Measurements from ENCODE around the gene FBLN5.

FBLN5 gene, protein sequence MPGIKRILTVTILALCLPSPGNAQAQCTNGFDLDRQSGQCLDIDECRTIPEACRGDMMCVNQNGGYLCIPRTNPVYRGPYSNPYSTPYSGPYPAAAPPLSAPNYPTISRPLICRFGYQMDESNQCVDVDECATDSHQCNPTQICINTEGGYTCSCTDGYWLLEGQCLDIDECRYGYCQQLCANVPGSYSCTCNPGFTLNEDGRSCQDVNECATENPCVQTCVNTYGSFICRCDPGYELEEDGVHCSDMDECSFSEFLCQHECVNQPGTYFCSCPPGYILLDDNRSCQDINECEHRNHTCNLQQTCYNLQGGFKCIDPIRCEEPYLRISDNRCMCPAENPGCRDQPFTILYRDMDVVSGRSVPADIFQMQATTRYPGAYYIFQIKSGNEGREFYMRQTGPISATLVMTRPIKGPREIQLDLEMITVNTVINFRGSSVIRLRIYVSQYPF

GRCh38 chr14:91947475-91948184, at the start of gene FBLN5:
Gene FBLN5 (minus strand): TSS chr14:91947694. CDS start chr14:91947229, 465 bp downstream.
- no peak for FAIRE-seq

- peak; percentile 95 for FAIRE-seq
These were observed 49.5 kb upstream of the FBLN5 start for GRCh38 chr14:91996948-91997371.

DNA sequence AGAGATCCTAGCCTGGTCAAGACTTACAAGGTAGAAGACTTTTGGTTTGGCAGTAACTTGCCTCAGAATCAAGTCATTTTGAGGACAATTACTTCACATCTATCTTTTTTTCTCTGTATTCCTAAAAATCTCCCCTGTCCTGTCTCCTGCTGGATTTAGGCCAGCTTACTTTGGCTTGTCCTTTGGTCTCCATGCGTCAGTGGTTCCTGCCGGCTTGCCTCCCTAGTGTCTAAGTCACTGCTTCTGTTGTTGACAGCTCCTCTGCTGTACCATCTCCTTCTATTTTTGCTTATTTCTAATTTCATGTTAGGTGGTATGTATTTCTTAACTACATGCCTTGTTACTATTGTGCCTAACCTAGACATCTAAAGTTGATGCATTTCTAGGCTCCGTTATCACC, 39.7 kb upstream of the FBLN5 start:
- no peak for FAIRE-seq

- FAIRE-seq: peak; percentile 30
These were observed 38.2 kb upstream of the FBLN5 start for GRCh38 chr14:91985521-91986255.

DNA sequence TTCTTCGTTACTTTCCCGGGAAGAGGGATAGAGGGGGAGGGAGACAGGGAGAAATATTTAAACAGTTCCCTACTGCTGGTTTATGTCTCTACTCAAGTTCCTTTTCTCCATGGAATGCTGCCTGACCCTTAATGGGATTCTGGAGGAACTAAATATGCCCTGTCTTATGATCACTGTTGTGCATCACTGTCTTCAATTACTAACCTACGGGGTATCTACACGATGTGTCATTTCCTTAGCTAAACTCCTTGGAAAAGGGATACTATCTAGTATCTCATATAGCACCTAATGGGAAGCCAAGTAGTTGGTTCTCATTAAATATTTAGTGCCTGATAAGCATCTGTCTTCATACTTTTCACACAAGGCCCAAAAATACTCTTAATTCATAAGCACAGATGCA, 37.5 kb upstream of the FBLN5 start:
- no peak for FAIRE-seq

DNA sequence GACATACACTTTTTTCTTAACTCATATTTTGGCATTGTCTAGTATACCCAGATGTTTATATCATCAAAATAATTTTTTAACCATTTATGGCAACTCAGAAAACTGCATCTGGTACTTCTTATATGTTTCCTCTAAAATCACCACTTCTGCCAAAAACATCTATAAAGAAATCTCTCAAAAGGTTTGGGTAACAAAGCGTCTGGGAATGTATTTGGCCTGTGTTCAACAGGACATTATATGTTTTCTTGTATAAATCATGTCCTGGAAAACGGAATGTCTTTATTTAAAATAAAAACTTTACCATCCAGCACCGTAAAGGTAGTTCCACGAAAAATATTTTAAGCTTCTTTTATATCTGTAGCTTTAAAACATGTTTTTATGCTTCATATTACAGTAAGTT, 36.1 kb upstream of the FBLN5 start:
- FAIRE-seq: peak; percentile 68

GRCh38 chr14:91980157-91980556, 32.7 kb upstream of the FBLN5 start:
- peak; percentile 95 for FAIRE-seq

DNA sequence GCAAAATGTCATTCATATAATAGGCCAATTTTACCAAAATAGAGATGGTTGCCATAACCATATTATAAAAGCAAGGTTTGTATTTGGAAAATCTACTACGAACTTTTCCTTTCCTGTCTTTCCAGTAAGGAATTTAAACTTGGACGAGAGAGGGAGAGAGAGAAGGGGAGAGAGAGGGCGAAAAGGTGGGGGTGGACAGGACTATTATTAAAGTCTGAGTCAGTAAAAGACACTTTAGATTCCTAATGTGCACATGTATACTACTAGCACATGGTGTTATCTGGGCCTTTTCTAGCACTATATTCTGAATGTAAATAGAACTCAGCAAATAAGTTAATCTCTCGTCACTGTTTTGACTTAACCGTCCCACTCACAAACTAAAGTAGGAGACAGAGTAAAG, 30.4 kb upstream of the FBLN5 start:
- FAIRE-seq: no peak

DNA sequence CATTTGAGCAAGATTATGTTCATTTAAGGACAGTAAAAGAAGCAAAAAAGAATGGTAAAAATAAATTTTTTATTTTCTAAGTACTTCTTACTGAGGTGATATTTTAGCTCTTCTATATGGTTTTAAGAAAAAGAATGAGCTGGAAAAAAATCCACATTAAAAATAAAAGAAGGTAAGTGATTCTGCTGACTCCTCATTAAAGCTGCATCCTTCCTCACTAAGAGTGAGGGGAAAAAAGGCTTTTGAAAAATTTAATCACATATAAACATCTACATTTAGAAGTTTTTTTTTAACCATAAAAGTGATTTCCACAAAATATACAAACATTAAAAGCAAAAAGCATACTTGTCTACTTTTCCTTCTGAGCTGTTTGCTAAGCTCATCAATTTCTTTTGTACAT, 28.3 kb upstream of the FBLN5 start:
- FAIRE-seq: peak; percentile 13

DNA sequence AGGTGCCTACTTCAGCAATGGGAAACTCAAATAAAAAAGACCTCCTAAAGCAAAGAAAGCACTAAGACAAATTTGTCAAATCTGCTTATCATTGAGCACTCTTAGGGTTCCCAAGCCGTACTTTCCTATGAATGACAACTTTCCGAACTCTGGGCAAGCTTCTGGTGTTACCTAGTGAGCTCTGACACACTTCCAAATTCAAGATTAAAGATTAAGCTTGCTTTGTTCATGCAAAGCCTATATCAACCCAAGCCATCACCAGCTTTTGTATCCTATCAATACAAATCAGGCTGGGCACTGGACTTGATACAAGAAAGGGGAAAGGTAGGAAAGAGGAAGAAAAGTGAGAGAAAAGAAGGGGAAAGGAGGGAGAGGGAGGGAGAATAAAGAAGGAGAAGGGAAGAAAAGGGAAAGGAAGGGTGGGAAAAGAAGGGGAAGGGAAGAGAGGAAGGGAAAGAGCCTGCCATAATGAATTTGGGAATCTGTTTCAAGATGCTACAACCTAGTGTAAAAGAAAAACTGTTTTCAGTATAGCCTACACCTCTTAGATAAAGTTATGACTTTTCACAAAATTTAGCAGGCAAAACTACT, 23.8 kb upstream of the FBLN5 start:
- no peak for FAIRE-seq

GRCh38 chr14:91968280-91968679, 20.8 kb upstream of the FBLN5 start:
- peak; percentile 13 for FAIRE-seq

- no peak for FAIRE-seq
These were observed 17.2 kb upstream of the FBLN5 start for GRCh38 chr14:91964724-91965123.

GRCh38 chr14:91964011-91964410, 16.5 kb upstream of the FBLN5 start:
- FAIRE-seq: no peak

DNA sequence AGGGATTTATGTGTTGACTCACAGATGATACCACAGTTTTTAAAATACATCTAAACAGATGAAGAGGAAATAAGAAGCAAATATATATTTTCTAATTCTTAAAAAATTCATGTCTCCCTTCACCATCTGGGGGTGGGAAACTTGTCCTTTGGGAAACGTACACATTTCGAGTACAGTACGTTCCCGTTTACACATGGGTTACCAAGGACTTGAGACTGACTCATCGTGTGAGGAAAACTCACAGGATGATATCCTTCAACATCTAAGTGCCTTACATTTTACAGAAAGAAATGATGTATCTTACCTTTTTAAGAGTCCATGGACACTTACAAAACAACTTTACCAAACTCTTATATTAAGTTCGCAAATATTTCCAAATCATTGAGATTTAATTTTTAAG, 16.0 kb upstream of the FBLN5 start:
- no peak for FAIRE-seq

GRCh38 chr14:91961297-91962220, 14.1 kb upstream of the FBLN5 start:
- no peak for FAIRE-seq

DNA sequence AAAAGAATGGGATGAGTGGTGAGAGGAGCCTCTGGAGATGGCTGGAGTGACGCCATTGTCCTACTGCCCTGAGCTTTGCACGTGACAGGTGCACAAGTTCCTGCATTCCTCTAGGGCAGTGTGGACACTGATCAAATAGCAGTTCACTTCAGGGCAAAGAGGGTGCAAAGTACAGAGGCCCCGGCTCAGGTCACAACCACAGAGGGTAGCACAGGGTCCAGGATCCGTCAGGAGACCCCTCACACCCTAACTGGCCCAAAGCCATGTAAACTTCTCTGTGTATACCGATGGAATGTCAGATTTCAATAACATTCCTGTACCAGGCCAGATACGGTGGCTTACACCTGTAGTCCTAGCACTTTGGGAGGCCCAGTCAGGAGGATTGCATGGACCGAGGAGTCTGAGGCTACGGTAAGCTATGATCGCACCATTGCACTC, 10.4 kb upstream of the FBLN5 start:
- no peak for FAIRE-seq

GRCh38 chr14:91956616-91957015, 9.1 kb upstream of the FBLN5 start:
- no peak for FAIRE-seq

- no peak for FAIRE-seq
These were observed 7.7 kb upstream of the FBLN5 start for GRCh38 chr14:91955168-91955567.

GRCh38 chr14:91953170-91953985, 5.9 kb upstream of the FBLN5 start:
- FAIRE-seq: no peak

DNA sequence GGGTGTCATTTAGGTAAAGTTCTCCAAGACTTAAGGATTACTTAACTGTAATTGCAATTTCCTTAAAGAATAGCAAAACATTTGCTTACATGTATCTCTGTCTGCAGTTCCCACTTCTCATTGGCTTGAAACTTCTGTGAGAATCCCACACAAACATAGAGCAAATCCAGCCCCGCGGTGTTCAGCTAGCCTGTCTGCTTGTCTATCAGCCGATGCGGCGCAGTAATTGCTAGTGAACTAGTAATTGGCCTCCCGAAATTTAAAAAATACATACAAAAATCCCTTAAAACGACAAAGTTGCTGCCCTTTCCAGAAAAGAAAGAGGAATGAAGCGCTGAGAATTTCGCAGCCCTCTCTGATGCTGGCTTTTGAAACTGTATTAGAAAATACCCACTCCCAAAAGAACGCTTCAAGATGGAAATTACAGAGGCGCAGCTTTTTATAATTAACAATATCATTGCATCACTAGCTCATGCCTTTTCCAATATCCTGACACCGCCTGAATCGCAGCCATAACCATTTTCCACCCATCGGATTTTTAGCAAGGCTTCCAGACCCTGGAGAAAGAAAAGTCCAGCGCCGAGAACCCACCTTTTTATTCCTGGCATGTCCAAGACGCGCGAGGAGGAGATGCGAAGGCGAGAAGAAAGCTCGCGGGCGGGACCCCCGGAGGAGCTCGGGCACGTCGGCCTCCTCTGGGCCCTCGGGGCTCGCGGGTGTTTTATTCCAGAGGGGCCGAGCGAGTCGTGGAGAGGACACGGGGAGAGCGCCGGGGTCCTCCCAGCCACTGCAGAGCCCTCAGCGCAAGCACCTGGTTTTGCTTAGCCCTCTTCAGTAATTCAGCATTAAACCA, 646 bp downstream of the FBLN5 start:
- no peak for FAIRE-seq
